Hematopoietic multipotent progenitor cell (in vitro differentiated cells): Measurements from ENCODE around the gene KRTAP6-3. TPM values are rescaled to one million over a fixed set of nuclear protein-coding genes. Genes with fewer than 3 reads are reported as not detected.

ENCODE experiments used
- DNase-seq, 3 donors: peaks; one replicate each; pipeline ENCODE4 v3.0.0-alpha.2; 2011 to 2015; ENCODE audit warnings: low read depth in 2 of 3, low spot score in 2 of 3
- small RNA-seq: library from RNA; depleted of rRNA; stranded (forward); fragments of <200 nt; gene quantifications from one replicate; pipeline ENCODE3, GENCODE V24; 2012
- total RNA-seq: library from RNA; depleted of rRNA; stranded (reverse); fragments of >200 nt; gene quantifications from one replicate; pipeline ENCODE4 v1.2.3, GENCODE V29; 2012

The KRTAP6-3 gene
- total RNA-seq, 1 donor = not detected

DNA sequence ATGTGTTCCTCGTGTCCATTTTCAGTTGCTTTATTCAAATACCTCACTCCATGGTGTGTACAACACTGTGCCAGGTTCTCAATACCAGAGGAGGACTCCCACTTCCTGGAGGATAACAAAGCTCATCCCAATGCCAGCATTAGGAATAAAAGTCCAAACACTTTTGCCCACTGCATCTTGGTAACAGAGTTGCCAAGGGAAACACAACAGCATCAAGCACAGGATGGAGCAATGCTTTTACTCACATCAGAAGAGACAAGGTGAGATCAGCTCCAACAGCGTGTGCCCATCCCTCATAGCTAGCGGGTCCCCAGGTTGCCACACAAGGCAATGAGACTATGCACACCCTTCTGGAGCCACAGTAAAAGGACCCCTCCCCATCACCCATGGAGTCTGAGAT is 31.1 kb downstream of the KRTAP6-3 start:
- no peak for DNase-seq

- no peak for DNase-seq
These were observed 33.4 kb downstream of the KRTAP6-3 start for GRCh38 chr21:30625449-30626165.

GRCh38 chr21:30628109-30628508 is 35.9 kb downstream of the KRTAP6-3 start:
- no peak for DNase-seq

DNA sequence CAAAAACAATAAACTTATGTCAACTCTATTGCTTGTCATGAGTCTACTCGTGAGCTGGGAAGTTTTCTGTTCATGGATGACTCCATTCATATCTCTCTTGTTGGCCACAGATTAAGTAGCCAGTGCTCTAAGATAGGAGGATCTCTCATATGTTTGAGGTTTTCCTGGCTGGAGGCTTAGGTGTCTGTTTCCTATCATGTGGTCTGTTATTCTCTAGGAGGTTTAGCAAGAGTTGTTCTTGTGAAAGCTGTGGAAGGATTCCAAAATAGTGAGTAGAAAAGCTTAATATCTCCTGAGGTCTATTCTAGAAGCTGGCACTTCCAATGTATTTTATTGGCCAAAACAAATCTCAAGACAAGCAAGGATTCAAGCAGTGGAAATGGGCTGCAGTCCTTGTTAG is 37.0 kb downstream of the KRTAP6-3 start:
- DNase-seq = no peak

DNA sequence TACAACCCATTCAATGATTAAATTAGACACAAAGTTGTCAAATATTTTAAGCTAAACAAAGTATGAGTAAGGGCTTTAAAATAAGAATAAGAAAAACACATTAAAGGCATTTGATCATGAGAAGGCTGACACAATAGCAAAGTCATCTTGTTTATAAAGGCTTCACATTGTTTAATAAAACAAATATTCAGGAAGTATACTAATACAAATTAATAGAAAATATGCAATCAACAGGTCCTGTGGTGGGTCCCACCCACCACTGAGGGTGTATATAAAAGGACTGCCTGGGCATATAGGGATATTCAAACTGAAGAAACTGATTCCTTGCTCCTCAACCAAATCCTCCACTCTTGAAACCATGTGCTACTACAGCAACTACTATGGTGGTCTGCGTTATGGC is 42.7 kb downstream of the KRTAP6-3 start, which contains the start of gene KRTAP20-2:
Gene KRTAP20-2, plus strand, starts transcription at position 301 of the 400 bp plus-strand sequence. Its CDS starts 58 bp downstream, at position 359.
- DNase-seq = no peak

- no peak for DNase-seq
These were observed 46.4 kb downstream of the KRTAP6-3 start for GRCh38 chr21:30638686-30639085.

DNA sequence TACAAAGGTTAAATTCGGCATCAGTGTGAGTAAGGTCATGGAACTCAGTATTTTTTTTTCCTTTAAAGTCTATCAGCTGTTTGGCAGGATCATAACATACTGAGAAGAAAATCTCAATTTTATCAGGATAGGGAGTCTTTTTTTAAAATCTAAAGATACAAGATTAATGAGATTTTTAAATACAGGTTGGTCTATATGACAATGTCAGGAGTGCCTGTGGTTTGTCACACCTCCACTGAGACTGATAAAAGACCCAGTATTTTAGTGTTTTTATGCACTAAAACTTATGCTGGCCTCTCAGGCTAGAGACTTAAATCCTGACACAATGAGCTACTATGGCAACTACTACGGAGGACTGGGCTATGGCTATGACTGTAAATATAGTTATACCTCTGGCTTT is 50.3 kb downstream of the KRTAP6-3 start, which contains the start of gene KRTAP20-3:
Gene KRTAP20-3, plus strand, starts transcription at position 301 of the 400 bp plus-strand sequence.
- no peak for DNase-seq

Small RNA genes lying within 50 kb of the gene (small RNA-seq; reads per million reads assigned to genes)
- gene KRTAP20-1 = not detected
- not detected for gene KRTAP20-3
- not detected for gene KRTAP20-4
- gene KRTAP22-1 = not detected
- not detected for gene KRTAP22-2

Other genes starting within 250 kb of the KRTAP6-3 start
- gene KRTAP23-1, start 243.8 kb upstream of the KRTAP6-3 start, total RNA-seq = not detected
- gene KRTAP13-2, start 220.2 kb upstream of the KRTAP6-3 start, total RNA-seq = not detected
- 0.27 TPM for gene KRTAP13-1, start 196.4 kb upstream of the KRTAP6-3 start, total RNA-seq
- not detected for gene KRTAP13-3, start 166.5 kb upstream of the KRTAP6-3 start, total RNA-seq
- gene KRTAP13-4, start 162.2 kb upstream of the KRTAP6-3 start, total RNA-seq = not detected
- gene KRTAP15-1, start 152.2 kb upstream of the KRTAP6-3 start, total RNA-seq = not detected
- not detected for gene KRTAP19-1, start 112.1 kb upstream of the KRTAP6-3 start, total RNA-seq
- not detected for gene KRTAP19-2, start 105.0 kb upstream of the KRTAP6-3 start, total RNA-seq
- gene KRTAP19-3, start 100.4 kb upstream of the KRTAP6-3 start, total RNA-seq = not detected
- gene KRTAP19-4, start 95.3 kb upstream of the KRTAP6-3 start, total RNA-seq = not detected
- gene KRTAP19-5, start 90.3 kb upstream of the KRTAP6-3 start, total RNA-seq = not detected
- not detected for gene KRTAP19-6, start 50.6 kb upstream of the KRTAP6-3 start, total RNA-seq
- gene KRTAP19-7, start 31.1 kb upstream of the KRTAP6-3 start, total RNA-seq = not detected
- gene KRTAP22-2, start 2.0 kb upstream of the KRTAP6-3 start, total RNA-seq = not detected
- not detected for gene KRTAP6-2, start 6.5 kb downstream of the KRTAP6-3 start, total RNA-seq
- gene KRTAP22-1, start 8.6 kb downstream of the KRTAP6-3 start, total RNA-seq = not detected
- gene KRTAP6-1, start 21.5 kb downstream of the KRTAP6-3 start, total RNA-seq = not detected
- gene KRTAP20-1, start 24.0 kb downstream of the KRTAP6-3 start, total RNA-seq = not detected
- gene KRTAP20-4, start 28.2 kb downstream of the KRTAP6-3 start, total RNA-seq = not detected
- gene KRTAP20-2, start 42.8 kb downstream of the KRTAP6-3 start, total RNA-seq = not detected
- gene KRTAP20-3, start 50.4 kb downstream of the KRTAP6-3 start, total RNA-seq = not detected
- gene KRTAP21-3, start 126.3 kb downstream of the KRTAP6-3 start, total RNA-seq = not detected
- gene KRTAP21-2, start 154.8 kb downstream of the KRTAP6-3 start, total RNA-seq = not detected
- gene KRTAP21-1, start 163.0 kb downstream of the KRTAP6-3 start, total RNA-seq = not detected
- gene KRTAP8-1, start 220.8 kb downstream of the KRTAP6-3 start, total RNA-seq = not detected
- not detected for gene KRTAP7-1, start 237.3 kb downstream of the KRTAP6-3 start, total RNA-seq